Panc1 (cell line): ENCODE measurements around the gene BNIP5.

Source experiments
- CTCF ChIP-seq: fragments of 450-650 bp; IDR thresholded peaks from 2 replicates; pipeline ENCODE4 v1.5.1; 2017; ENCODE audit warnings: mild to moderate bottlenecking
- TCF7L2 ChIP-seq: IDR thresholded peaks from 2 replicates; pipeline ENCODE4 v1.6.1; 2011; ENCODE audit warnings: mild to moderate bottlenecking, low read depth, low read length, inconsistent platforms

GRCh38 chr6:36350082-36350481 is 13.4 kb upstream of the BNIP5 start:
- TF ChIP-seq CTCF (no peak), TCF7L2 (no peak)
